GM12878 (cell line): ENCODE results near the gene CDCP2. TPM values are rescaled to one million over a fixed set of nuclear protein-coding genes. Genes with fewer than 3 reads are reported as not detected.

Source experiments
- ATAC-seq: fragments of 200-7000 bp; cut with Tn5 transposase; 3 replicates; pipeline ENCODE4 v1.9.1; 2020; ENCODE audit warnings: mild to moderate bottlenecking, moderate library complexity
- BruUV-seq: library from RNA; stranded (reverse); fragments of 400-500 nt; replicated peaks from 2 replicates; lab custom pipeline; 2021; lab: Mats Ljungman, UMichigan
- CTCF ChIA-PET: fragments of 300-600 bp; sonication (Branson Sonifier 250); formaldehyde crosslinking; extraction: SDS; loops from one replicate; lab custom pipeline; 2021; ENCODE audit warnings: inconsistent platforms; lab: Yijun Ruan, JAX
- POLR2A ChIA-PET: fragments of 350-600 bp; formaldehyde crosslinking; extraction: SDS; loops from one replicate; lab custom pipeline; 2021; ENCODE audit warnings: inconsistent platforms; lab: Charles Lee
- RAD21 ChIA-PET: fragments of 300-600 bp; sonication (Branson Sonifier 250); formaldehyde crosslinking; loops from one replicate; lab custom pipeline; 2023; ENCODE audit warnings: antibody characterized with exemption; ENCODE audit not compliant: unreplicated experiment; lab: Charles Lee
- SMC1A ChIA-PET: fragments of 300-600 bp; sonication (Branson Sonifier 250); formaldehyde crosslinking; loops from one replicate; lab custom pipeline; 2023; ENCODE audit not compliant: unreplicated experiment, uncharacterized antibody; lab: Charles Lee
- DNase-seq: peaks from one replicate; pipeline ENCODE4 v3.0.0-alpha.2; 2011; ENCODE audit warnings: low read depth, low spot score
- FAIRE-seq: peaks from 3 replicates; lab custom pipeline; 2011; peaks lifted over from hg19 to GRCh38; lab: Jason Lieb, UNC
- H2AFZ ChIP-seq: 2 replicates; pipeline ENCODE4 v1.6.0; 2011; ENCODE audit warnings: low read depth, low read length, control low read depth; ENCODE audit not compliant: control insufficient read depth
- H3K27ac ChIP-seq: 2 replicates; pipeline ENCODE4 v1.5.1; 2011; ENCODE audit warnings: control low read depth; ENCODE audit not compliant: control insufficient read depth, insufficient read depth
- H3K27me3 ChIP-seq, 2 experiments: replicated peaks in 1 of 2; 2 replicates each; pipeline versions ENCODE4 v1.6.0 to v1.6.1; 2011; ENCODE audit warnings: low read length in 1 of 2; ENCODE audit not compliant: control insufficient read depth in 2 of 2, insufficient read depth in 2 of 2
- H3K36me3 ChIP-seq, 2 experiments: 2 replicates each; pipeline ENCODE4 v1.5.1; 2011; ENCODE audit warnings: low read length in 1 of 2; ENCODE audit not compliant: control insufficient read depth in 2 of 2, insufficient read depth in 2 of 2
- H3K4me1 ChIP-seq: 2 replicates; pipeline ENCODE4 v1.6.1; 2011; ENCODE audit warnings: mild to moderate bottlenecking, low read length, moderate library complexity, mixed read lengths; ENCODE audit not compliant: control insufficient read depth, insufficient read depth
- H3K4me2 ChIP-seq: 2 replicates; pipeline ENCODE4 v1.6.0; 2011; ENCODE audit warnings: control low read depth; ENCODE audit not compliant: control insufficient read depth, insufficient read depth
- H3K4me3 ChIP-seq: fragments of 200-600 bp; sonication (generic); 2 replicates; pipeline ENCODE4 v1.5.1; 2016
- H3K79me2 ChIP-seq: 2 replicates; pipeline ENCODE4 v1.6.0; 2011; ENCODE audit warnings: low read length; ENCODE audit not compliant: control insufficient read depth, insufficient read depth
- H3K9ac ChIP-seq: 2 replicates; pipeline ENCODE4 v1.8.0; 2011; ENCODE audit warnings: low read length, control low read depth, mixed read lengths; ENCODE audit not compliant: control insufficient read depth, insufficient read depth
- H3K9me3 ChIP-seq: replicated peaks from 3 replicates; pipeline ENCODE4 v1.5.1; 2011; ENCODE audit warnings: mild to moderate bottlenecking, low read length; ENCODE audit not compliant: control insufficient read depth, insufficient read depth
- H4K20me1 ChIP-seq: 2 replicates; pipeline ENCODE4 v1.6.0; 2011; ENCODE audit not compliant: control insufficient read depth, insufficient read depth
- EP300 ChIP-seq, 2 experiments: fragments of 150-350 bp in 1 of 2; IDR thresholded peaks; 2 replicates each; pipeline ENCODE4 v1.6.1; 2011 to 2012; ENCODE audit warnings: low read depth in 2 of 2, low read length in 2 of 2, borderline replicate concordance in 1 of 2, improper control_type of control experiment in 1 of 2, inconsistent platforms in 1 of 2; ENCODE audit not compliant: control insufficient read depth in 1 of 2
- MEF2A ChIP-seq: IDR thresholded peaks from 2 replicates; pipeline ENCODE4 v1.6.1; 2011; ENCODE audit warnings: low read depth, mild to moderate bottlenecking, low read length, moderate library complexity; ENCODE audit not compliant: insufficient read depth
- NR2C2 ChIP-seq: IDR thresholded peaks from 2 replicates; pipeline ENCODE4 v1.6.1; 2011; ENCODE audit warnings: borderline replicate concordance, low read depth; ENCODE audit not compliant: control insufficient read depth, insufficient read length
- PML ChIP-seq: IDR thresholded peaks from 2 replicates; pipeline ENCODE4 v1.6.1; 2012; ENCODE audit warnings: low read length, inconsistent platforms
- PRDM15 ChIP-seq: fragments of 450-650 bp; formaldehyde crosslinking; IDR thresholded peaks from 2 replicates; pipeline ENCODE4 v1.4.0; 2020; ENCODE audit warnings: mild to moderate bottlenecking, moderate library complexity
- REST ChIP-seq: IDR thresholded peaks from 2 replicates; pipeline ENCODE4 v1.6.1; 2012; ENCODE audit warnings: mild to moderate bottlenecking, low read depth, low read length
- RUNX3 ChIP-seq: IDR thresholded peaks from 2 replicates; pipeline ENCODE4 v1.6.1; 2012; ENCODE audit warnings: low read length, inconsistent platforms
- SIX5 ChIP-seq: IDR thresholded peaks from 2 replicates; pipeline ENCODE4 v1.6.1; 2011; ENCODE audit warnings: mild to moderate bottlenecking, low read depth, low read length, moderate library complexity; ENCODE audit not compliant: severe bottlenecking
- SRF ChIP-seq, 2 experiments: IDR thresholded peaks; 2 replicates each; pipeline ENCODE4 v1.6.1; 2011; ENCODE audit warnings: low read depth in 2 of 2, low read length in 2 of 2, mild to moderate bottlenecking in 1 of 2, moderate library complexity in 1 of 2
- TARDBP ChIP-seq: IDR thresholded peaks from 2 replicates; pipeline ENCODE4 v1.6.1; 2016; ENCODE audit warnings: borderline replicate concordance
- TBL1XR1 ChIP-seq: IDR thresholded peaks from 2 replicates; pipeline ENCODE4 v1.6.1; 2012; ENCODE audit warnings: low read depth, low read length, improper control_type of control experiment
- ZBTB4 ChIP-seq: fragments of 450-650 bp; formaldehyde crosslinking; IDR thresholded peaks from 2 replicates; pipeline ENCODE4 v1.4.0; 2022; ENCODE audit warnings: mild to moderate bottlenecking, moderate library complexity
- ZZZ3 ChIP-seq: IDR thresholded peaks from 2 replicates; pipeline ENCODE4 v1.6.1; 2011; ENCODE audit warnings: low read depth; ENCODE audit not compliant: control insufficient read depth, insufficient read length
- WGBS: methylation state at CpG from one replicate; pipeline ENCODE4 v1.1.6; 2016; ENCODE audit warnings: low lambda C conversion rate; ENCODE audit not compliant: insufficient replicate concordance, insufficient coverage; ENCODE audit errors: missing lambda C conversion rate; 5-methylcytosine and 5-hydroxymethylcytosine counted together
- in situ Hi-C: fragments of 300-500 bp; cut with MboI; formaldehyde crosslinking; loops from 9 replicates; pipeline ENCODE4 v1.14.3; 2018; ENCODE audit warnings: mixed read lengths
- intact Hi-C: fragments of 100-400 bp; cut with micrococcal nuclease; formaldehyde crosslinking; loops from one replicate; pipeline ENCODE4 v1.14.2; 2022; ENCODE audit not compliant: unreplicated experiment
- polyA plus RNA-seq, 11 experiments: library from polyadenylated mRNA; depleted of rRNA in 4 of 11; unstranded in 6 of 11; stranded (reverse) in 5 of 11; fragments of >200 nt; fragmentation: Nextera tagmentation in 4 of 11; fragmentation: Illumina TruSeq in 1 of 11; extraction: Ambion mirVana in 4 of 11; extraction: Trizol in 1 of 11; gene quantifications; 1 replicate in 1 of 11; 2 replicates in 10 of 11; pipeline versions ENCODE4 v1.2.1 to v1.2.3, GENCODE V29; 2011 to 2016; ENCODE audit warnings: inconsistent platforms in 2 of 11, missing spikeins in 2 of 11, low read depth in 1 of 11
- total RNA-seq, 4 experiments: library from RNA; depleted of rRNA in 3 of 4; stranded (reverse); fragments of >200 nt in 3 of 4; fragmentation: Illumina TruSeq in 1 of 4; extraction: Trizol in 1 of 4; gene quantifications; 2 replicates each; pipeline versions ENCODE4 v1.2.1 to v1.2.3, GENCODE V29; 2013 to 2021

CDCP2 gene
- total and polyA plus RNA-seq, 10 of the 15 experiments (the other 5 are each of a cell fraction or from before 2014, with no cell fraction given), result 0.06 TPM; not detected in 9

GRCh38 chr1:54127594-54128300 lies 25.1 kb downstream of the CDCP2 start:
- no peak for FAIRE-seq
- H4K20me1 ChIP-seq, result no peaks in the 10 kb centered on the region
- no peaks in the 10 kb centered on the region for H3K9me3 ChIP-seq
- H3K27ac ChIP-seq, result no peak overlapping the region
- POLR2A ChIA-PET, result no interaction called here
- no peak for ATAC-seq
- RAD21 ChIA-PET, result no interaction called here
- SMC1A ChIA-PET, result interaction anchor here (1.6 kb wide), 1 partner anchor 12 kb away, joined by 3 read pairs; no protein-coding TSS in a partner anchor
- in situ Hi-C loops (no loop called here), intact Hi-C loops (no loop called here)
- CTCF ChIA-PET, result no interaction called here
- no peaks in the 10 kb centered on the region for H3K4me1 ChIP-seq
- H2AFZ ChIP-seq, result no peak overlapping the region
- BruUV-seq, result no TSS peak
- no peak overlapping the region for H3K4me3 ChIP-seq
- no peak overlapping the region for H3K4me2 ChIP-seq
- no peak overlapping the region for H3K9ac ChIP-seq
- no peak for DNase-seq
- no peaks in the 10 kb centered on the region; a peak in 1 of 4 replicates for H3K27me3 ChIP-seq
- 31% methylated on average over 7 of the region's 7 CpGs for WGBS
- no peaks in the 10 kb centered on the region for H3K79me2 ChIP-seq
- no peaks in the 10 kb centered on the region for H3K36me3 ChIP-seq
- no peak for TF ChIP-seq ZBTB4 (CRISPR knock-in tag)
- TF ChIP-seq EP300 (IDR thresholded peaks at IDR 0.05; ENCODE audit: borderline replicate concordance in 1 of 2, control insufficient read depth in 1 of 2, low read depth in 2 of 2, low read length in 2 of 2), result no peak
- no peak for TF ChIP-seq MEF2A
- no peak for TF ChIP-seq SRF (IDR thresholded peaks at IDR 0.05; ENCODE audit: low read depth in 2 of 2, low read length in 2 of 2)
- no peak for TF ChIP-seq TARDBP
- TF ChIP-seq REST, result no peak
- TF ChIP-seq RUNX3, result no peak
- TF ChIP-seq PML, result no peak
- TF ChIP-seq PRDM15 (CRISPR knock-in tag), result no peak
- TF ChIP-seq TBL1XR1, result no peak
- TF ChIP-seq NR2C2, result no peak
- TF ChIP-seq SIX5, result no peak
- TF ChIP-seq ZZZ3, result no peak
